Ovary (tissue), 9 donors: ENCODE measurements around the gene NDUFS4. TPM values are rescaled to one million over a fixed set of nuclear protein-coding genes. Genes with fewer than 3 reads are reported as not detected.

Experiments used
- DNase-seq, 5 donors: peaks; one replicate each; pipeline ENCODE4 v3.0.0-alpha.2; 2019 to 2020
- H3K27ac ChIP-seq, 2 donors: fragments of 200-600 bp; one replicate each; pipeline versions ENCODE4 v1.5.1 to v1.8.0; 2019 to 2022
- H3K27me3 ChIP-seq: fragments of 200-600 bp; one replicate; pipeline ENCODE4 v1.8.0; 2022
- H3K36me3 ChIP-seq: fragments of 200-600 bp; sonication (generic); one replicate; pipeline ENCODE4 v1.5.1; 2019
- H3K4me1 ChIP-seq: one replicate; pipeline ENCODE4 v1.8.1; 2013; ENCODE audit warnings: mild to moderate bottlenecking, moderate library complexity; ENCODE audit not compliant: insufficient read depth
- H3K4me3 ChIP-seq: fragments of 200-600 bp; sonication (generic); one replicate; pipeline ENCODE4 v1.5.1; 2017
- H3K9me3 ChIP-seq, 2 donors: fragments of 200-600 bp in 1 of 2; sonication (generic) in 1 of 2; one replicate each; pipeline versions ENCODE4 v1.5.1 to v1.8.1; 2013 to 2019; ENCODE audit warnings: mild to moderate bottlenecking in 1 of 2, moderate library complexity in 1 of 2
- CTCF ChIP-seq, 3 donors: fragments of 450-650 bp in 2 of 3; fragments of 200-600 bp in 1 of 3; IDR thresholded peaks; one replicate each; pipeline versions ENCODE4 v1.5.1 to v1.8.0; 2016 to 2022; ENCODE audit warnings: antibody characterized with exemption in 3 of 3, mild to moderate bottlenecking in 1 of 3
- EP300 ChIP-seq: sonication (generic); formaldehyde crosslinking; IDR thresholded peaks from one replicate; pipeline ENCODE4 v1.6.1; 2017; ENCODE audit warnings: antibody characterized with exemption
- POLR2A ChIP-seq: fragments of 450-650 bp; IDR thresholded peaks from one replicate; pipeline ENCODE4 v1.6.1; 2017; ENCODE audit warnings: antibody characterized with exemption, mild to moderate bottlenecking, moderate library complexity
- WGBS, 3 donors: extraction: QIAGEN DNeasy Blood & Tissue Kit in 1 of 3; methylation state at CpG; one replicate each; pipeline versions ENCODE4 v1.1.5 to v1.1.7; 2013 to 2017; 5-methylcytosine and 5-hydroxymethylcytosine counted together
- intact Hi-C, 4 donors: fragments of 100-400 bp; cut with DNase I; formaldehyde crosslinking; loops; one replicate each; pipeline versions ENCODE4 v1.11.0 to v1.15.1; 2022 to 2023
- polyA plus RNA-seq, 2 donors: library from polyadenylated mRNA; stranded (reverse); fragments of 200-250 nt in 1 of 2; fragments of 350-450 nt in 1 of 2; fragmentation: Illumina TruSeq in 1 of 2; extraction: RNeasy Lipid Tissue Mini Kit (QIAGEN cat#74804) in 1 of 2; gene quantifications; one replicate each; pipeline ENCODE4 v1.2.3, GENCODE V29; 2013 to 2014
- total RNA-seq, 7 donors: library from RNA; depleted of rRNA in 2 of 7; stranded (reverse); fragments of >200 nt in 2 of 7; fragmentation: NEBNext Ultra II Directional in 3 of 7; extraction: Animal tissue kit (Norgen Biotek cat#: 25700) in 3 of 7; gene quantifications; one replicate each; pipeline versions ENCODE4 v1.1.0 to v1.2.4, GENCODE V29; 2016 to 2023
- donor health status: DM: no; HTN: no; CAD: no; lungs with moderate emphysema.
- donor health status: DM: no; HTN: no; CAD: no.
- donor health status: Bipolar disorder and iron deficiency.
- donor health status: DM: yes; HTN: yes; CAD: no.
- donor health status: DM: no; HTN: no; CAD: no.
- donor health status: DM: yes; HTN: yes; CAD: no.

Gene NDUFS4
- total and polyA plus RNA-seq, 9 donors = 75.1 to 145 (median 101) TPM

GRCh38 chr5:53554444-53554843, 6.0 kb upstream of the NDUFS4 start:
- intact Hi-C loops = no loop called here
- Histone ChIP-seq H3K36me3 (no peaks in the 10 kb centered on the region), H3K27me3 (no peaks in the 10 kb centered on the region), H3K9me3 (no peaks in the 10 kb centered on the region), H3K4me3 (no peak overlapping the region), H3K27ac (no peak overlapping the region), H3K4me1 (no peaks in the 10 kb centered on the region)
- DNase-seq = no peak
- TF ChIP-seq POLR2A (no peak), EP300 (no peak), CTCF (IDR thresholded peaks at IDR 0.05) (no peak)
- WGBS, 3 donors = 89 to 93% (median 91%) methylated on average over 3 of the region's 3 CpGs

GRCh38 chr5:53555160-53555559, 5.3 kb upstream of the NDUFS4 start:
- no peak for DNase-seq
- H3K27me3 ChIP-seq = no peaks in the 10 kb centered on the region
- H3K9me3 ChIP-seq = no peaks in the 10 kb centered on the region
- H3K36me3 ChIP-seq = no peaks in the 10 kb centered on the region
- TF ChIP-seq CTCF (IDR thresholded peaks at IDR 0.05) = no peak
- TF ChIP-seq POLR2A = no peak
- no peak for TF ChIP-seq EP300
- H3K4me3 ChIP-seq = no peak overlapping the region
- intact Hi-C loops = no loop called here
- H3K4me1 ChIP-seq = no peaks in the 10 kb centered on the region
- H3K27ac ChIP-seq = no peak overlapping the region

- Histone ChIP-seq H3K36me3 (no peaks in the 10 kb centered on the region), H3K27me3 (no peaks in the 10 kb centered on the region), H3K4me1 (no peaks in the 10 kb centered on the region), H3K9me3 (no peaks in the 10 kb centered on the region), H3K4me3 (no peak overlapping the region), H3K27ac (no peak overlapping the region)
- intact Hi-C loops = no loop called here
- no peak for DNase-seq
- no peak for TF ChIP-seq POLR2A
- TF ChIP-seq EP300 = no peak
- no peak for TF ChIP-seq CTCF (IDR thresholded peaks at IDR 0.05)
Measured at GRCh38 chr5:53556001-53556400, 4.4 kb upstream of the NDUFS4 start.

- Histone ChIP-seq H3K36me3 (no peaks in the 10 kb centered on the region), H3K9me3 (no peaks in the 10 kb centered on the region), H3K4me1 (peaks cover 2% of the 10 kb centered on the region), H3K27ac (no peak overlapping the region), H3K27me3 (no peaks in the 10 kb centered on the region), H3K4me3 (no peak overlapping the region)
- DNase-seq = no peak
- intact Hi-C loops = no loop called here
- TF ChIP-seq EP300 = no peak
- TF ChIP-seq POLR2A = no peak
- TF ChIP-seq CTCF (IDR thresholded peaks at IDR 0.05) = no peak
- WGBS, 3 donors = 90 to 94% (median 94%) methylated on average over 2 of the region's 2 CpGs
Measured at GRCh38 chr5:53557386-53557785, 3.1 kb upstream of the NDUFS4 start.

GRCh38 chr5:53558966-53559365, 1.5 kb upstream of the NDUFS4 start:
- H3K36me3 ChIP-seq = no peaks in the 10 kb centered on the region
- no peak overlapping the region for H3K27ac ChIP-seq
- intact Hi-C loops = no loop called here
- H3K4me1 ChIP-seq = peaks cover 2% of the 10 kb centered on the region
- no peak overlapping the region for H3K4me3 ChIP-seq
- TF ChIP-seq POLR2A (no peak), EP300 (no peak), CTCF (IDR thresholded peaks at IDR 0.05) (no peak)
- no peaks in the 10 kb centered on the region for H3K9me3 ChIP-seq
- DNase-seq = no peak
- H3K27me3 ChIP-seq = no peaks in the 10 kb centered on the region
